Osteocyte (in vitro differentiated cells): Measurements from ENCODE around the gene IER3. TPM values are rescaled to one million over a fixed set of nuclear protein-coding genes. Genes with fewer than 3 reads are reported as not detected.
"Not testable (repeated sequence)": the region's sequence is repeated elsewhere in the genome, so short reads cannot be mapped to it uniquely, and the experiment has no call there.

Experiments used
- DNase-seq: peaks from one replicate; pipeline ENCODE4 v3.0.0; 2021; ENCODE audit warnings: mixed read lengths; ENCODE audit not compliant: unreplicated experiment; ENCODE audit errors: extremely low spot score
- H3K27ac Mint-ChIP-seq: one replicate; pipeline ENCODE4 v1.8.0; 2021; ENCODE audit warnings: mild to moderate bottlenecking, mixed read lengths; ENCODE audit not compliant: unreplicated experiment
- H3K27me3 Mint-ChIP-seq: one replicate; pipeline ENCODE4 v1.8.0; 2021; ENCODE audit warnings: mixed read lengths; ENCODE audit not compliant: unreplicated experiment
- H3K36me3 Mint-ChIP-seq: one replicate; pipeline ENCODE4 v1.8.0; 2021; ENCODE audit warnings: mixed read lengths; ENCODE audit not compliant: unreplicated experiment
- H3K4me1 Mint-ChIP-seq: one replicate; pipeline ENCODE4 v1.8.0; 2021; ENCODE audit warnings: mixed read lengths; ENCODE audit not compliant: unreplicated experiment
- H3K4me3 Mint-ChIP-seq: one replicate; pipeline ENCODE4 v1.8.0; 2021; ENCODE audit warnings: mild to moderate bottlenecking, moderate library complexity, mixed read lengths; ENCODE audit not compliant: unreplicated experiment
- H3K9me3 Mint-ChIP-seq: one replicate; pipeline ENCODE4 v1.8.0; 2021; ENCODE audit warnings: mixed read lengths; ENCODE audit not compliant: unreplicated experiment
- CTCF ChIP-seq: fragments of 200-600 bp; sonication (generic); IDR thresholded peaks from 2 replicates; pipeline ENCODE4 v1.5.0; 2021; ENCODE audit warnings: antibody characterized with exemption, mild to moderate bottlenecking, moderate library complexity
- total RNA-seq: library from RNA; stranded (reverse); gene quantifications from 2 replicates; pipeline ENCODE4 v1.2.1, GENCODE V29; 2021

IER3 gene
- total RNA-seq, 1 donor from 2014 or later = 418 TPM

- H3K27ac Mint-ChIP-seq = peak overlapping the region; percentile 99
- no peaks in the 10 kb centered on the region for H3K27me3 Mint-ChIP-seq
- peak; percentile 85 for DNase-seq
- H3K9me3 Mint-ChIP-seq = no peaks in the 10 kb centered on the region
- TF ChIP-seq CTCF = no peak
- peaks cover 64% of the 10 kb centered on the region for H3K4me1 Mint-ChIP-seq
- no peaks in the 10 kb centered on the region for H3K36me3 Mint-ChIP-seq
- peak overlapping the region; percentile 55 for H3K4me3 Mint-ChIP-seq
Measured at GRCh38 chr6:30769088-30769852, 24.9 kb upstream of the IER3 start.

- H3K27me3 Mint-ChIP-seq = no peaks in the 10 kb centered on the region
- no peak for TF ChIP-seq CTCF
- peaks cover 65% of the 10 kb centered on the region for H3K4me1 Mint-ChIP-seq
- DNase-seq = no peak
- no peaks in the 10 kb centered on the region for H3K36me3 Mint-ChIP-seq
- no peak overlapping the region for H3K4me3 Mint-ChIP-seq
- H3K9me3 Mint-ChIP-seq = no peaks in the 10 kb centered on the region
- peak overlapping the region; percentile 99 for H3K27ac Mint-ChIP-seq
Measured at GRCh38 chr6:30768634-30769087, 24.3 kb upstream of the IER3 start.

DNA sequence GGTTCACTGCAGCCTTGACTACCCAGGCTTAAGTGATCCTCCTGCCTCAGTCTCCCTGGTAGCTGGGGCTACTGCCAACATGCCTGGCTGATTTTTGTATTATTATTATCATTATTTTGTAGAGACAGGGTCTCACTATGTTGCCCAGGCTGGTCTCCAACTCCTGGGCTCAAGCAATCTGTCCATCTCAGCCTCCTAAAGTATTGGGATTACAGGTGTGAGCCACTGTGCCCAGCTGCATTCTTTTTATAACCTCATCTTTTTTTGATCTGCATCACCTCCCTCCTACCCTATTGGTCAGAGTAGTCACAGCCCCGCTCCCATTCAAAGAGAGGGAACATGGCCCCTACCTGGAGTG, 23.6 kb upstream of the IER3 start:
- Mint-ChIP-seq H3K27ac (peak overlapping the region; percentile 99), H3K36me3 (no peaks in the 10 kb centered on the region), H3K4me1 (peaks cover 71% of the 10 kb centered on the region), H3K27me3 (no peaks in the 10 kb centered on the region), H3K4me3 (no peak overlapping the region), H3K9me3 (no peaks in the 10 kb centered on the region)
- DNase-seq = no peak
- no peak for TF ChIP-seq CTCF

- no peak for TF ChIP-seq CTCF
- H3K9me3 Mint-ChIP-seq = no peaks in the 10 kb centered on the region
- H3K36me3 Mint-ChIP-seq = no peaks in the 10 kb centered on the region
- H3K4me3 Mint-ChIP-seq = no peak overlapping the region
- no peaks in the 10 kb centered on the region for H3K27me3 Mint-ChIP-seq
- peaks cover 66% of the 10 kb centered on the region for H3K4me1 Mint-ChIP-seq
- H3K27ac Mint-ChIP-seq = peak overlapping the region; percentile 72
- no peak for DNase-seq
Measured at GRCh38 chr6:30767158-30767943, 23.0 kb upstream of the IER3 start.

DNA sequence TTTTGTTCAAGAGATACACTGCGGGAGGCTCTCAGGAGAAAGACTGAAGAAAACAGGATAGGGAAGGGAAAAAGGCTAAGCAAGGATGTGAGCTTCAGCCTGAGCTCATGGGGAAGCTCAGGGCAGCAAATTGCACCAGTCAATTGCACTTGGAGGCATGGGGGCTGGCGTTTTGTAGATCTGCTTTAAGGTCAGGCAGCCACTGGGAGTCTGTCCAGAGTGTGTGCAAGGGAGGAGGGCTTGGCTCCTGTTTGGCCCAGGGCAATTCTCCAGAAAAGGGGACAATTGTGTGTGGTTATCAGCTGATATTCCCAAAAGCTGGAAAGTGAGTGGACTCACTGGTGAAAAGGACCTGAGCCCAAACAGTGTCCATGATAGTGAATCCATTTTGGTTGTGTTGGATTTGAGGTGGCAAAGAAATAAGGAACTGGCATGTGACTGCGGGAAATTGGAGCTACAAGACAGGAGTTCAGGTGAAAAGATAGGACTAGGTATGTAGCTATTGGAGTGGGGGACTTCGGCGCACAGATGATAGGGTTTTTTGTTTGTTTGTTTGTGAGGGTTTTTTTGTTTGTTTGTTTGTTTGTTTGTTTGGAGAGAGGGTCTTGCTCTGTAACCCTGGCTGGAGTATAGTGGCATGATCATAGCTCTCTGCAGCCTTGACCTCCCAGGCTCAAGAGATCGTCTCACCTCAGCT, 22.3 kb upstream of the IER3 start:
- TF ChIP-seq CTCF = no peak
- Mint-ChIP-seq H3K4me1 (peaks cover 69% of the 10 kb centered on the region), H3K27me3 (no peaks in the 10 kb centered on the region), H3K36me3 (no peaks in the 10 kb centered on the region), H3K4me3 (no peak overlapping the region), H3K9me3 (no peaks in the 10 kb centered on the region), H3K27ac (peak overlapping the region; percentile 72)
- no peak for DNase-seq

GRCh38 chr6:30765495-30765894, 21.1 kb upstream of the IER3 start:
- H3K27me3 Mint-ChIP-seq, DNase-seq, H3K36me3 Mint-ChIP-seq, H3K4me3 Mint-ChIP-seq, H3K9me3 Mint-ChIP-seq: not testable (repeated sequence)
- peaks cover 76% of the 10 kb centered on the region for H3K4me1 Mint-ChIP-seq
- peak overlapping the region; percentile 87 for H3K27ac Mint-ChIP-seq

GRCh38 chr6:30764490-30765043, 20.2 kb upstream of the IER3 start:
- DNase-seq, H3K36me3 Mint-ChIP-seq, H3K27me3 Mint-ChIP-seq, H3K9me3 Mint-ChIP-seq: not testable (repeated sequence)
- Mint-ChIP-seq H3K27ac (peak overlapping the region; percentile 87), H3K4me1 (peaks cover 79% of the 10 kb centered on the region), H3K4me3 (peak overlapping the region; percentile 23)
